B cell (primary cell): Measurements from ENCODE around the gene ZSCAN12. TPM values are rescaled to one million over a fixed set of nuclear protein-coding genes. Genes with fewer than 3 reads are reported as not detected.

Experiments used
- ATAC-seq: fragments of 200-7000 bp; cut with Tn5 transposase; one replicate; pipeline ENCODE4 v1.10.0; 2021; ENCODE audit warnings: low read depth, mild to moderate bottlenecking, moderate number of reproducible peaks, moderate library complexity
- CTCF ChIA-PET: fragments of 350-600 bp; sonication (Branson Sonifier 250); formaldehyde crosslinking; loops from one replicate; lab custom pipeline; 2021; ENCODE audit warnings: antibody characterized with exemption, inconsistent platforms; lab: Charles Lee
- POLR2A ChIA-PET: fragments of 350-600 bp; sonication (Branson Sonifier 250); formaldehyde crosslinking; loops from one replicate; lab custom pipeline; 2021; ENCODE audit warnings: antibody characterized with exemption; lab: Charles Lee
- DNase-seq: peaks from one replicate; pipeline ENCODE4 v3.0.0; 2013
- H2AFZ ChIP-seq: 2 replicates; pipeline ENCODE4 v1.6.1; 2012; ENCODE audit warnings: mild to moderate bottlenecking, low read depth, low read length; ENCODE audit not compliant: insufficient read depth, poor library complexity, severe bottlenecking
- H3K27ac ChIP-seq, 2 donors: 1 replicate in 1 of 2; 2 replicates in 1 of 2; pipeline ENCODE4 v1.5.1; 2012 to 2013; ENCODE audit warnings: low read length in 2 of 2, mild to moderate bottlenecking in 2 of 2, moderate library complexity in 1 of 2
- H3K27me3 ChIP-seq, 4 experiments: fragments of 200-600 bp in 1 of 4; sonication (generic) in 1 of 4; replicated peaks in 1 of 4; 1 replicate in 2 of 4; 2 replicates in 2 of 4; pipeline versions ENCODE4 v1.6.1 to v1.7.0; 2013 to 2016; ENCODE audit warnings: low read length in 3 of 4, mild to moderate bottlenecking in 2 of 4, mixed read lengths in 1 of 4, moderate library complexity in 1 of 4; ENCODE audit not compliant: insufficient read depth in 4 of 4, control insufficient read depth in 3 of 4; ENCODE audit errors: control extremely low read depth in 1 of 4
- H3K36me3 ChIP-seq, 2 experiments: replicated peaks in 1 of 2; 1 replicate in 1 of 2; 2 replicates in 1 of 2; pipeline versions ENCODE4 v1.6.1 to v1.7.1; 2013; ENCODE audit warnings: low read length in 1 of 2; ENCODE audit not compliant: insufficient read depth in 2 of 2, control insufficient read depth in 1 of 2; ENCODE audit errors: control extremely low read depth in 1 of 2, extremely low read depth in 1 of 2
- H3K4me1 ChIP-seq, 2 donors: fragments of 200-600 bp in 1 of 2; sonication (generic) in 1 of 2; 1 replicate in 1 of 2; 2 replicates in 1 of 2; pipeline versions ENCODE4 v1.5.1 to v1.6.1; 2013 to 2017; ENCODE audit warnings: low read length in 2 of 2; ENCODE audit not compliant: control insufficient read depth in 2 of 2, insufficient read depth in 2 of 2
- H3K4me2 ChIP-seq: replicated peaks from 2 replicates; pipeline ENCODE3; 2012; ENCODE audit warnings: mild to moderate bottlenecking, low read depth, low read length; ENCODE audit not compliant: poor library complexity, severe bottlenecking
- H3K4me3 ChIP-seq, 5 experiments: fragments of 200-600 bp in 1 of 5; sonication (generic) in 1 of 5; 1 replicate in 3 of 5; 2 replicates in 2 of 5; pipeline versions ENCODE4 v1.5.1 to v1.7.0; 2011 to 2016; ENCODE audit warnings: low read length in 4 of 5, mild to moderate bottlenecking in 4 of 5, low read depth in 2 of 5, control low read depth in 1 of 5, moderate library complexity in 1 of 5; ENCODE audit not compliant: insufficient read depth in 1 of 5; ENCODE audit errors: control extremely low read depth in 1 of 5, extremely low read depth in 1 of 5
- H3K79me2 ChIP-seq: fragments of 200-600 bp; sonication (generic); one replicate; pipeline ENCODE4 v1.6.0; 2016; ENCODE audit warnings: low read length; ENCODE audit not compliant: control insufficient read depth, insufficient read depth
- H3K9ac ChIP-seq: fragments of 200-600 bp; sonication (generic); 2 replicates; pipeline ENCODE4 v1.6.1; 2017; ENCODE audit warnings: mild to moderate bottlenecking, low read length, moderate library complexity
- H3K9me3 ChIP-seq, 3 donors: one replicate each; pipeline versions ENCODE4 v1.6.1 to v1.7.1; 2013; ENCODE audit warnings: low read length in 2 of 3; ENCODE audit not compliant: control insufficient read depth in 2 of 3, insufficient read depth in 1 of 3; ENCODE audit errors: control extremely low read depth in 1 of 3
- H4K20me1 ChIP-seq: 2 replicates; pipeline ENCODE4 v1.6.0; 2012; ENCODE audit warnings: mild to moderate bottlenecking, low read length; ENCODE audit not compliant: insufficient read depth, control insufficient read depth, poor library complexity, severe bottlenecking
- H3K27ac Mint-ChIP-seq: one replicate; pipeline ENCODE4 v1.8.0; 2021; ENCODE audit warnings: mixed read lengths
- H3K27me3 Mint-ChIP-seq: one replicate; pipeline ENCODE4 v1.8.0; 2021; ENCODE audit warnings: mixed read lengths
- H3K4me1 Mint-ChIP-seq: one replicate; pipeline ENCODE4 v1.8.0; 2021; ENCODE audit warnings: mixed read lengths
- H3K4me3 Mint-ChIP-seq: one replicate; pipeline ENCODE4 v1.8.0; 2021; ENCODE audit warnings: mixed read lengths
- H3K9me3 Mint-ChIP-seq: one replicate; pipeline ENCODE4 v1.8.0; 2022; ENCODE audit warnings: mixed read lengths; ENCODE audit not compliant: insufficient read depth
- CTCF ChIP-seq: fragments of 200-600 bp; IDR thresholded peaks from one replicate; pipeline ENCODE4 v1.8.0; 2022; ENCODE audit warnings: antibody characterized with exemption, mild to moderate bottlenecking
- EZH2 ChIP-seq: IDR thresholded peaks from 2 replicates; pipeline ENCODE4 v1.6.1; 2012; ENCODE audit warnings: borderline replicate concordance, low read depth, mild to moderate bottlenecking, moderate library complexity, low read length; ENCODE audit not compliant: insufficient read depth, poor library complexity, severe bottlenecking
- WGBS: methylation state at CpG from one replicate; pipeline ENCODE4 v1.1.5; 2013; ENCODE audit warnings: missing lambda C conversion rate; ENCODE audit not compliant: insufficient coverage; 5-methylcytosine and 5-hydroxymethylcytosine counted together
- intact Hi-C: fragments of 100-400 bp; cut with micrococcal nuclease; formaldehyde crosslinking; loops from one replicate; pipeline ENCODE4 v1.10.0; 2022
- polyA plus RNA-seq: library from polyadenylated mRNA; depleted of rRNA; stranded (reverse); fragments of >200 nt; gene quantifications from 2 replicates; pipeline ENCODE4 v1.2.3, GENCODE V29; 2012
- total RNA-seq, 2 donors: library from RNA; stranded (reverse); fragments of 120-200 nt in 1 of 2; gene quantifications; 1 replicate in 1 of 2; 2 replicates in 1 of 2; pipeline versions ENCODE4 v1.2.3 to v1.2.4, GENCODE V29; 2013 to 2022

Gene ZSCAN12
- total and polyA plus RNA-seq, 2 donors (not counting 1 experiment from before 2014, with no cell fraction given), result 3.5 to 14.8 TPM

GRCh38 chr6:28400122-28400451, 540 bp upstream of the ZSCAN12 start:
- ATAC-seq, result no peak
- peak overlapping the region; percentile 81 for H3K4me2 ChIP-seq
- peak overlapping the region; percentile 35 to 87 for H3K27ac ChIP-seq
- ChIA-PET POLR2A (interaction anchor here (1.5 kb wide), 1 partner anchor 259 kb away, joined by 4 read pairs; the partner anchor contains the start of gene ZKSCAN8), CTCF (interaction anchor here (1.4 to 1.5 kb wide), 2 partner anchors 17 to 505 kb away, joined by 4 read pairs; no protein-coding TSS in a partner anchor)
- no peaks in the 10 kb centered on the region for H3K9me3 Mint-ChIP-seq
- H3K4me3 ChIP-seq, result peak overlapping the region; percentile 67 to 96 (median 75)
- TF ChIP-seq EZH2, result no peak
- no peak for TF ChIP-seq CTCF
- H3K4me1 ChIP-seq, result peaks cover 16 to 17% of the 10 kb centered on the region in 2 donors
- peaks cover 0 to 11% of the 10 kb centered on the region in 2 experiments for H3K36me3 ChIP-seq
- no CpG with 5 or more reads among the region's 8 CpGs for whole genome bisulfite sequencing
- no peak for DNase-seq
- H3K4me3 Mint-ChIP-seq, result peak overlapping the region; percentile 93
- peaks cover 42% of the 10 kb centered on the region for H3K27me3 Mint-ChIP-seq
- intact Hi-C loops, result loop anchor here (1.0 kb wide), 1 partner anchor 65 kb away; no protein-coding TSS in a partner anchor
- peaks cover 0 to 4% (median 0%) of the 10 kb centered on the region in 3 donors for H3K9me3 ChIP-seq
- peaks cover 32% of the 10 kb centered on the region for H3K4me1 Mint-ChIP-seq
- H3K79me2 ChIP-seq, result peaks cover 31% of the 10 kb centered on the region
- peak overlapping the region; percentile 77 for H3K9ac ChIP-seq
- H3K27ac Mint-ChIP-seq, result peak overlapping the region; percentile 92
- H3K27me3 ChIP-seq, result peaks cover 0 to 17% (median 8%) of the 10 kb centered on the region in 4 experiments
- H2AFZ ChIP-seq, result peak overlapping the region; percentile 90
- no peaks in the 10 kb centered on the region for H4K20me1 ChIP-seq

GRCh38 chr6:28395918-28396317, 3.6 kb downstream of the ZSCAN12 start:
- no peak overlapping the region for H3K4me3 Mint-ChIP-seq
- H3K9ac ChIP-seq, result no peak overlapping the region
- H3K27me3 Mint-ChIP-seq, result peaks cover 6% of the 10 kb centered on the region
- intact Hi-C loops, result loop anchor here (10.0 kb wide), 1 partner anchor 921 kb away; the partner anchor contains the start of gene ZNF184
- CTCF ChIA-PET, result interaction anchor here (6.6 kb wide), 1 partner anchor 12 kb away, joined by 60 read pairs; no protein-coding TSS in a partner anchor
- no peak overlapping the region for H3K4me3 ChIP-seq
- ATAC-seq (no peak), DNase-seq (no peak)
- peaks cover 31% of the 10 kb centered on the region for H3K79me2 ChIP-seq
- no peak for TF ChIP-seq CTCF
- no peak for TF ChIP-seq EZH2
- no peak overlapping the region for H2AFZ ChIP-seq
- no peak overlapping the region for H3K4me2 ChIP-seq
- WGBS, result no CpG with 5 or more reads among the region's 4 CpGs
- H3K27ac Mint-ChIP-seq, result no peak overlapping the region
- H4K20me1 ChIP-seq, result no peaks in the 10 kb centered on the region
- H3K27me3 ChIP-seq, result peaks cover 0 to under 1% (median 0%) of the 10 kb centered on the region in 4 experiments
- peaks cover 16 to 17% of the 10 kb centered on the region in 2 donors for H3K4me1 ChIP-seq
- H3K9me3 Mint-ChIP-seq, result no peaks in the 10 kb centered on the region
- H3K36me3 ChIP-seq, result peaks cover 0 to 37% of the 10 kb centered on the region in 2 experiments
- peaks cover 36% of the 10 kb centered on the region for H3K4me1 Mint-ChIP-seq
- H3K9me3 ChIP-seq, result peaks cover 0 to 4% (median 0%) of the 10 kb centered on the region in 3 donors
- POLR2A ChIA-PET, result interaction anchor here (0.7 kb wide), 1 partner anchor 499 kb away, joined by 4 read pairs; no protein-coding TSS in a partner anchor
- no peak overlapping the region for H3K27ac ChIP-seq
